Measurements from ENCODE around the gene ADI1. TPM values are rescaled to one million over a fixed set of nuclear protein-coding genes. Genes with fewer than 3 reads are reported as not detected.

Gene ADI1
- total RNA-seq, 4 donors from 2014 or later = 40.2 to 98.6 (median 92.3) TPM

DNA sequence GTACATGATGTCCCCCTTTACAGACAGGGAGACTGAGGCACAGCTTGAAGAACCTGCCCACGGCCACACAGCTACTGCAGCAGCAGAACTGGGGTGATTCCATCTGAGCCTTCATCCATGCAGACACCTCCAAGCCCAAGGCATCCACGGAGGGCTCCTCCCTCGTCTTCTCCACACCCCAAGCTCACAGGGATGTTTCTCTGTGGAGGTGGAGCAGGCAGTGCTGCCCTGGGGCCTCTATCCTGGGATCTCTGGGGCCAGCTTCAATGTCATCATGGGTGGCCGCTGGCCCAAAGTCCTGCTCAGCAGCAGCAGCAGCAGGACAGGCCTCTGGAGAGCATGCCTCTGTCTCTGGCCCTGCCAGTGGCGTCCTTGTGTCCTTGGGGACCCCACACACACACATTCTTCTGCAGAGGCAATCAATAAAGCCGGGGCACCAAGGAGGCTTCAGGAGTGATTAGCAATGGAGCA, 31.2 kb downstream of the ADI1 start:
- Histone ChIP-seq H3K4me3 (no peak overlapping the region), H3K27me3 (no peaks in the 10 kb centered on the region), H3K27ac (peak overlapping the region in 1 of 4 donors; percentile 19), H3K9me3 (no peaks in the 10 kb centered on the region), H3K4me1 (peaks cover 4 to 12% of the 10 kb centered on the region in 2 donors), H3K36me3 (peaks cover 0 to 5% of the 10 kb centered on the region in 2 donors)
- ATAC-seq = no peak
- in situ Hi-C loops (cut with MboI; ENCODE audit: low sequenced_read_pairs in 4 of 4) (no loop called here), intact Hi-C loops (cut with DNase I; ENCODE audit: low total_unique reads) (no loop called here)
- TF ChIP-seq, protein P1, sequence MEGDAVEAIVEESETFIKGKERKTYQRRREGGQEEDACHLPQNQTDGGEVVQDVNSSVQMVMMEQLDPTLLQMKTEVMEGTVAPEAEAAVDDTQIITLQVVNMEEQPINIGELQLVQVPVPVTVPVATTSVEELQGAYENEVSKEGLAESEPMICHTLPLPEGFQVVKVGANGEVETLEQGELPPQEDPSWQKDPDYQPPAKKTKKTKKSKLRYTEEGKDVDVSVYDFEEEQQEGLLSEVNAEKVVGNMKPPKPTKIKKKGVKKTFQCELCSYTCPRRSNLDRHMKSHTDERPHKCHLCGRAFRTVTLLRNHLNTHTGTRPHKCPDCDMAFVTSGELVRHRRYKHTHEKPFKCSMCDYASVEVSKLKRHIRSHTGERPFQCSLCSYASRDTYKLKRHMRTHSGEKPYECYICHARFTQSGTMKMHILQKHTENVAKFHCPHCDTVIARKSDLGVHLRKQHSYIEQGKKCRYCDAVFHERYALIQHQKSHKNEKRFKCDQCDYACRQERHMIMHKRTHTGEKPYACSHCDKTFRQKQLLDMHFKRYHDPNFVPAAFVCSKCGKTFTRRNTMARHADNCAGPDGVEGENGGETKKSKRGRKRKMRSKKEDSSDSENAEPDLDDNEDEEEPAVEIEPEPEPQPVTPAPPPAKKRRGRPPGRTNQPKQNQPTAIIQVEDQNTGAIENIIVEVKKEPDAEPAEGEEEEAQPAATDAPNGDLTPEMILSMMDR (IDR thresholded peaks at IDR 0.05 in 4 of 5, conservative IDR thresholded peaks at IDR 0.05 in 1 of 5) = no peak
- no peak for TF ChIP-seq POLR2A (IDR thresholded peaks at IDR 0.05)
- no peak for DNase-seq

DNA sequence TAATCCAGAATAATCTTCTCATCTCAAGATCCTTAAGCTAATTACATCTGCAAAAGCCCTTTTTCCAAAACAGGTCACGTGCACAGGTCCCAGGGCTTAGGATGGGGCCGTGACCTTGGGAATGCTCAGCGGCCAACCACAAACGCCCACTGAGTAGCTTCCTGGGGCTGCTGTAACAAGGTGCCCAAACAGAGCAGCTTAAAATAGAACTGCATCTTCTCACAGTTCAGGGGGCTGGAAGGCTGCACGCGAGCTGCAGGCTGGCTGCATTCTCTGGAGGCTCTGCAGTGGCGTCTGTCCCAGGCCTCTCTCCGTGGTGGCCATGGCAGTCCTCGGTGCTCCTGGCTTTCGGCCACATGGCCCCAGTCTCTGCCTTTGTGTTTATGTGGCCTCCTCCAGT, 31.9 kb downstream of the ADI1 start:
- Histone ChIP-seq H3K4me3 (no peak overlapping the region), H3K27ac (peak overlapping the region in 1 of 4 donors; percentile 19), H3K27me3 (no peaks in the 10 kb centered on the region), H3K36me3 (peaks cover 0 to 5% of the 10 kb centered on the region in 2 donors), H3K4me1 (peaks cover 4 to 12% of the 10 kb centered on the region in 2 donors), H3K9me3 (no peaks in the 10 kb centered on the region)
- ATAC-seq (peak in 1 of 2 donors; percentile 17), DNase-seq (no peak)
- intact Hi-C loops (cut with DNase I; ENCODE audit: low total_unique reads) = no loop called here
- in situ Hi-C loops (cut with MboI; ENCODE audit: low sequenced_read_pairs in 4 of 4) = no loop called here
- TF ChIP-seq, protein P1 (IDR thresholded peaks at IDR 0.05 in 4 of 5, conservative IDR thresholded peaks at IDR 0.05 in 1 of 5) = no peak
- no peak for TF ChIP-seq POLR2A (IDR thresholded peaks at IDR 0.05)

DNA sequence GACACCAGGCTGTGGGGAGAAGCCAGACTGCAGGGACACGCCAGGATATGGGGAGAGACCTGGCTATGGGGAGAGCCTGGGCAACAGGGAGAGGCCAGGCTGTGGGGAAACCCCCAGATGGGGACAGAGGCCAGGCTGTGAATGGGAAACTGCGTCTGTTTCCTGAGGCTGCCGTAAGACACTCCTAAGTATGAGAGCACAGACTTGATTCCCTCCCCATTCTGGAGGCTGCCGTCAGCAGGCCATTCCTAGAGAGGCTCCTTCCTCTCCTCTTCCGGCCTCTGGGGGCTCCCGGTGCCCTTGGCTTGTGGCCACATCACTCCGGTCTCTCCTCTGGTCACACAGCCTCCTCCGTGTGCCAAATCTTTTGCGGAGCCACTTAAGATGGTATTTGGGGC, 32.3 kb downstream of the ADI1 start:
- Histone ChIP-seq H3K27me3 (no peaks in the 10 kb centered on the region), H3K4me3 (no peak overlapping the region), H3K36me3 (peaks cover 0 to 5% of the 10 kb centered on the region in 2 donors), H3K9me3 (no peaks in the 10 kb centered on the region), H3K27ac (peak overlapping the region in 1 of 4 donors; percentile 19), H3K4me1 (peaks cover 4 to 12% of the 10 kb centered on the region in 2 donors)
- in situ Hi-C loops (cut with MboI; ENCODE audit: low sequenced_read_pairs in 4 of 4) = no loop called here
- TF ChIP-seq POLR2A (IDR thresholded peaks at IDR 0.05) = no peak
- TF ChIP-seq, protein P1 (IDR thresholded peaks at IDR 0.05 in 4 of 5, conservative IDR thresholded peaks at IDR 0.05 in 1 of 5) = no peak
- ATAC-seq (no peak), DNase-seq (no peak)
- intact Hi-C loops (cut with DNase I; ENCODE audit: low total_unique reads) = no loop called here

DNA sequence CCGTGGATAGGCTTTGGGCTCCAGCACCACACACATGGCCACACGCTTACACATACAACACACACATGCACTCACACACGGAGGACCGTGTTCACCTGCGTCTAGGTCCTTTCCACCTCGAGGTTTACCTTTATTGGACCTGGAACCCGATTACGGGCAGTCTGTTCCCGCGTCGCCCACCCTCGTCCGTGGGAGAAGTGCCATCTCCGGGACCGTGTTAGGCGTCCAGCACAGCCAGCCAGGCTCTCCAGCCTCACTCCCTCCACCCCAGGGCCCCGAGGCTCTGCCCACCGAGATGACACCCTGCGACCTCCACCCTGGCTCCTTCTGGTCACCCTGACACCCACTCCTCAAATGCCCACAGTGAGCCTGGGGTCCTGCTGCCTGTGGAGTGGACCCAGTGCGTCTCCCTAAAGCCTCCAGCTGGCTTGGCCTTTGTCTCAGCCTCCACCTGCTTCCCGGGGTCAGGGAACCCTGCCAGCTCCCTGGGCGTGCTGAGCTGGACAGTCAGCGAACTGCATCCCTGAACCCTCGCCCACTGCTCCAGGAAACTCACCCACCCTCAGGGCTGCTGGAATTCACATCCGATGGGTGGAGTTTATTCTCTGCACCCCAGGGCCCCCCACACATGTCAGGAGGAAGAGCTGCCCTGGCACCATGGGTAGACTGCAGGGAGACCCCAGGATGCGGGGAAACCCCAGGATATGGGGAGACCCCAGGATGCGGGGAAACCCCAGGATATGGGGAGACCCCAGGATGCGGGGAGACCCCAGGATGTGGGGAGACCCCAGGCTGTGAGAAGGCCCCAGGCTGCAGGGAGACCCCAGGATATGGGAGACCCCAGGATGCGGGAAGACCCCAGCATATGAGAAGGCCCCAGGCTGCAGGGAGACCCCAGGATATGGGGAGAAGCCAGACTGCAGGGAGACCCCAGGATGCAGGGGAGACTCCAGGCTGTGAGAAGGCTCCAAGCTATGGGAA, 33.0 kb downstream of the ADI1 start:
- Histone ChIP-seq H3K27me3 (no peaks in the 10 kb centered on the region), H3K36me3 (peaks cover 0 to 5% of the 10 kb centered on the region in 2 donors), H3K4me1 (peaks cover 4 to 12% of the 10 kb centered on the region in 2 donors), H3K9me3 (no peaks in the 10 kb centered on the region), H3K4me3 (no peak overlapping the region), H3K27ac (no peak overlapping the region)
- TF ChIP-seq POLR2A (IDR thresholded peaks at IDR 0.05) = no peak
- TF ChIP-seq, protein P1 (IDR thresholded peaks at IDR 0.05 in 4 of 5, conservative IDR thresholded peaks at IDR 0.05 in 1 of 5) = no peak
- intact Hi-C loops (cut with DNase I; ENCODE audit: low total_unique reads) = no loop called here
- ATAC-seq (no peak), DNase-seq (no peak)
- in situ Hi-C loops (cut with MboI; ENCODE audit: low sequenced_read_pairs in 4 of 4) = no loop called here
